GM19467 (cell line): Measurements from ENCODE around the gene IL4I1.

Experiments used
- ATAC-seq: cut with Tn5 transposase; IDR thresholded peaks from one replicate; pipeline ENCODE4 v1.9.1; 2021; ENCODE audit warnings: mild to moderate bottlenecking, moderate library complexity; ENCODE audit not compliant: unreplicated experiment

IL4I1 gene

DNA sequence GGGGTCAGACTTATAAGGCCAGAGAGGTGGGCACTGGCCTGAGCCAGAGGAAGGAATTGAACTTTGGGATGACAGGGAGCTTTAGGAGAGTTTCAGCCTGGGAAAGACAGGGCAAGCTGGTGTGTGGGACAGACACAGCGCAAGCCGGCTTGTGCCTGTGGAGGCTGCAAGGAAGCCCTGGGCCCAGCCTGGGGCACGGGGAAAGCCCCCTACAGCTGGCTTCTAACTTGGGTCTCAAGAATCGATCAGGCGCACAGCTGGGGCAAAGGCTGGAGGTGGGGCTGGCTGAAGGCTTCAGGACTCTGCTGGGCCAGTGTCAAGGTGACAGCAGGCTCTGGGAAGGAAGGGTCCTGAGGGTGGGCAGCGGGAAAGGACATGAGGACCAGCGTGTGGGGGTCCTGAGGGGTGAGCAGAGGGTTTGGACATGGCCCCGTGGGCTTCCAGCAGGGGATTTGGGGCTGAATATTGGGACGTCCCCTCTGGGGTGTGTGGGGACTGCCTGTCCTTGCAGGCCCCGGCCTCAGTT lies 42.8 kb downstream of the IL4I1 start:
- no peak for ATAC-seq

GRCh38 chr19:49852631-49853126 lies 44.0 kb downstream of the IL4I1 start:
- no peak for ATAC-seq

DNA sequence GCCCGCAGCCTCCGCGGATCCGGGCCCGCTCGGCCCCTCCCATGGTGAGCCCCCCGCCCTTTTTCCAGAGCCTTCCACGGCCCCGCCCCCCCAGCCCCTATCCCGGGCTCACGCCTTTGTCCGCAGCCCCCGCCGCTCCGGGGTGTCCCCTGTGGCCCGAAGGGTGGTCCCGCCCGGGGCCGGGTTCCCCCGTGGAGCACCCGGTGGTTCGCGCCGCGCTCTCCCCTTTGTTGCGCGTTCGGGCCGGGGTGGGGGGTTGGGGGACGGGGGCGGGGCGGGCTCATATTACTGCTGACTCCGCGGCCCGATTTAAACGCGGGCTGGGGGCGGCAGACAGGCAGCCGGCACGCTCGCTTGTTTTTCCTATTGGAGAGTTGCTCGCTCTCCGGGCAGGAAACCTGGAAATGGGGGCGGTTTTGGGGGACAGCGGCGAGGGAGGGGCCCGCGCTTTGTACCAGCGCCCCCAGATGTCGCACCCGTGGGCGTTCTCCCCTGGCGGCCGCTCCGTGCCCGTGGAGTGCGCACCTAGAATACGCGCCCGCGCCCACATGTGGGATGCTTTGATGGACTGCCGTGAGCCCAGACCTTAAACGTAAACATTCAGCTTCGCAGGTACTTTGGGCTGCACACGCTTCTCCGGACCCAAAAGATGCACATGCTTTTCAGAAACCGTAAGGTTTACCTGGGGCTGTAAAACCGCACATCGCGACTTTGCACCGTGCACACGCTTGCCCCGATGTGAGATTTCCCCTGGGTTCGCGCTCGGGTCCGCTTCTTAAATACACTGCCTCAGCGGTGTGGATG lies 45.0 kb downstream of the IL4I1 start:
- no peak for ATAC-seq

- ATAC-seq = peak; percentile 64
Measured at GRCh38 chr19:49850487-49851342, 46.0 kb downstream of the IL4I1 start, which contains the start of gene PTOV1. Gene PTOV1 (plus strand): TSS chr19:49851159.

- no peak for ATAC-seq
Measured at GRCh38 chr19:49850221-49850486, 46.5 kb downstream of the IL4I1 start.

- ATAC-seq = no peak
Measured at GRCh38 chr19:49849433-49850220, 47.1 kb downstream of the IL4I1 start.

- ATAC-seq = no peak
Measured at GRCh38 chr19:49848938-49849337, 47.7 kb downstream of the IL4I1 start.

DNA sequence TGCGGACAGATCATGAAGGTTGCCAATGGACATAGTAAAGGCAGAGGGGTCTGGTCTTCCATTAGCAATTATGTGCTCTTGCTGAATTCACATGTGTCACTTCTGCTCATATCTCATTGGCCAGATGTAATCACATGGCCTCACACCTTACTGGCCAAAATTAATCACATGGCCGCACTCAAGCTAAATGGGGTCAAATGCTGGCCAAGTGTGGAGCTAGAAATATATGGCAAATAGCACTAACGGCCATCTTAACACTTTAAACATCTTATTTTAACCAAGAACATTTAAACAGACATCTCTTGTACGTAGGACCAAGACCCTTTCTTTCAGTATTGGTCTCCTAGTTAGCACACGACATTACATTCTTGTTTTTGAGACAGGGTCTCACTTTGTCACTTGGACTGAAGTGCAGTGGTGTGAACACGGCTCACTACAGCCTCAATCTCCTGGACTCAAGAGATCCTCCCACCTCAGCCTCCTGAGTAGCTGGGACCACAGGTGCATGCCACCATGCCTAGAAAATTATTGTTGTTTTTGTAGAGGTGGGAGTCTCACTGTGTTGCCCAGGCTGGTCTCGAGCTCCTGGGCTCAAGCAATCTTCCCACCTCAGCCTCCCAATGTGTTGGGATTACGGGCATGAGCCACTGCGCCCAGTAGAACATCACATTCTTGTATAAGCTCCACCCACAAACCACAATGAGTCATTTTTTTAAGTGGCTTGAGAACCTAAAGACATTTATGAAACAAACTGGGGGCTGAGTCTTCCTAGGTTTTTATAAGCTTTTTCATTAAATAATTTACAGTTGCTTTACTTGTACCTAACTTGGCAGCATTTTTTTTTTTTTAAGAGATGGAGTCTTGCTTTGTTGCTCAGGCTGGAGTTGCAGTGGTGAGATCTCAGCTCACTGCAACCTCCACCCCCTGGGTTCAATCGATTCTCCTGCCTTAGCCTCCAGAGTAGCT lies 48.7 kb downstream of the IL4I1 start:
- ATAC-seq = no peak

DNA sequence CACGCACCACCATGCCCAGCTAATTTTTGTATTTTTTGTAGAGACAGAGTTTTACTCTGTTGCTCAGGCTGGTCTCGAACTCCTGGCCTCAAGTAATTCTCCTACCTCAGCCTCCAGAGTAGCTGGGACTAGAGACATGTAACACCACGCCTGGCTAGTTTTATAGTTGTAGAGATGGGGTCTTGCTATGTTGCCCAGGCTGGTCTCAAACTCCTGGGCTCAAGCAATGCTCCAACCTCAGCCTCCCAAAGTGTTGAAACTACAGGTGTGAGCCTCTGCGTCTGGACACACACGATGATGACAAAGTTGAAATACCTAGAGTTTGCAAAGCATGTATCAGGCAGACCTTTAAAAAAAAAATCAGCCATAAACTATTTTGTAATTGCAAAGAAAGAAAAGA lies 50.3 kb downstream of the IL4I1 start:
- no peak for ATAC-seq

DNA sequence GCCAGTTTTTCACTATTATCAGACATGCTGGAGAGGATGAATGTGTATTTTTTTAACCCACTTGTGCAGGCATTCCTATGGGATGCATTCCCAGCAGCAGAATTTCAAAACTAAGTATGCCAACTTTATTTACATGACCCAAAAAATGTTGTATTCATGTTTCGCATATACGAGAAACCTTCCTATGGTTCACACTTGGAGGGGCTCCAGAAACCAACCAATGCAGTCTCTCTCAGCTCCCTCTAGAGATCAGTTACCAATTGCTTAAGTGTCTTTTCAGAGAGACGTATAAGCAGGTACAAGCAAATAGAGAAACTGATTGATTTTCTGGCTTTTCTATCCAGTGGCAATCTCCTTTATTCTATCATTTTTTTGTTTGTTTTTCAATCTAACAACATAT lies 51.3 kb downstream of the IL4I1 start:
- ATAC-seq = no peak

DNA sequence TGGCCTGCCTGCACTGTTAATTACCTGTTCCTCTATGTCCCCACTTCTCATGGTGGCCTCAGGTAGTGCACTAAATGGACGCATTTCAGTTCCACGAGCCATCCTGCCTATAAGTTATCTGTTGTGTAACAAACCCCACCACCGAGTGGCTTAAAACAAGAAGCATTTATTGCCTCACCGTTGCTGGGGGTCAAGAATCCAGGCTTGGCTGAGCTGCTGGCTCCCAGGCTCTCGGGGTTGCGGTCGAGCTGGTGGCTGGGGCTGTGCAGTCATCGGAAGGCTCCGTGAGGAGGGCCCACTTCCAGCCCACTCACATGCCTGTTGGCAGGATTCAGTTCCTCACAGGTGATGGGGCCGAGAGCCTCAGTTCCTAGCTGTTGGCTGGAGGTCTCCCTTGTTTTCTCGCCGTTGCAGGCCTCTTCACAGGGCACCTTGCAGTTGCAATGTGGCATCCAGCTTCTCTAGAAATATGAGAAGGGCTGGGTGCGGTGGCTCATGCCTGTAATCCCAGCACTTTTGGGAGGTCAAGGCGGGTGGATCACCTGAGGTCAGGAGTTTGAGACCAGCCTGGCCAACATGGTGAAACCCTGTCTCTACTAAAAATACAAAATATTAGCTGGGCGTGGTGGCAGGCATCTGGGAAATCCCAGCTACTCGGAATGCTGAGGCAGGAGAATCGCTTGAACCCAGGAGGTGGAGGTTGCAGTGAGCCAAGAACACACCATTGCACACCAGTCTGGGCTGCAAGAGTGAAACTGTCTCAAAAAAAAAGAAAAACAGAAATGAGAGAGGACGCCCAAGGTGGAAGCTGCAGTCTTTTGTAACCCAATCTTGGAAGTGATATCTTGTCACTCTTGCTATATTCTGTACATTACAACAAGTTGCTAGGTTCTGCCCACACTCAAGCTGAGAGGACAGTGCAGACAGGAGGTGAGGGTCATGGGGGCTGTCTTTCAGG lies 52.3 kb downstream of the IL4I1 start:
- ATAC-seq = no peak

GRCh38 chr19:49843265-49843664 lies 53.4 kb downstream of the IL4I1 start:
- no peak for ATAC-seq

GRCh38 chr19:49840736-49841249 lies 55.9 kb downstream of the IL4I1 start:
- no peak for ATAC-seq

DNA sequence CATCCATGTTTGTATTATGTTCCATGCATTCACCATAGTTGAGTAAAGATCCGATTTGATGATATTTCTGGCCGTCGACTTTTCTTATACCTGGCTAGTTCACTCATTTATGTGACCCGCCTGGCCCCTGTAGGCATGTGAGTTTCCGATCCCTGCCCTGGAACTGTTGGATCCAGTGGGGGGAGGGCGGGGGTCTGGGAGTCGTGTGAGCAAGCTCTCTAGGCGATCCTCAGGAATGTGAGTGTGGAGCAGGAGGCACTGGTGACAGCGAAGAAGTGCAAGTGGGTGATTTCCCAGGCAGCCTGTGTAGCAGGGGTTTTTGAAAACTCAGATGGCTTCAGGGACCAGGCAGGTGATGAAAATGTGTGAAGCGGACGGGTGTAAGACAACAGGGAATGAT lies 56.4 kb downstream of the IL4I1 start:
- no peak for ATAC-seq

DNA sequence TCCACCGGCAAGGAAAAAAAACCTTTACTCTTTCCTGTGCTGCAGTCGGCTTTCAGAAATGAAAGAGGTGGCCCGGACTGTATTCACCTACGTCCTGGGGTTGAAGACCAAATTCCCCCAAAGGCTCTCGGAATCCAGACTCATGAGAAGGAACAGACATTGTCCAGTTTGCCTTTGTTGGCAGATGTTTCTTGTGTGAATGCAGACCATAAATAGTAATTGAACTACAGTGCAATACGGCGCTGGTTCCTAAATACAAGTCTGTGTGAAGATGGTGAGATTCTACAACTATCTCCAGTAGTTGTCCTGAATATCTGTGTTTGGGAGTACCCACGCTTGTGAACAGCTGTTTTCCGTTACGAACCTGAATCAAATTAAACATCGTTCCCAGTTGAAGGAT lies 57.0 kb downstream of the IL4I1 start:
- ATAC-seq = no peak
